Measurements from ENCODE around the gene ZNF664.

The ZNF664 gene

DNA sequence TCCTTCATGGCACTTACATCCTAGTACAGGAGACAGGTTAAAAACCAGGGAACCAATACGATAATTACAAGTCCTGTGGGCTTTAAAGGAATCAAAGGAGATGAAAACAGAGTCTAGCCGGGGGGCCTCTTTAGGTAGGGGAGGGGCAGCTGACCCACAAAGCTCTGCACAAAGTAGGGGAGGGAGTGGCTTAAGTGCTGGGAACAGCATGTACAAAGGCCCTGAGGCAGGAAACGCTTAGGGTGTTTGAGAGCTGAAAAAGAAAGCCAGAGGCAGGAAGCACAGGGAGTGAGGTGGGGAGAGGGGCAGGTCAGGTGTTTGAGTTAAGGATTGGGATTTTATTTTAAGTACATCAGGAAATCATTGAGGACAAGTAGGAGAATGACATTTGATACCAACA lies 37.7 kb downstream of the ZNF664 start:
- no peak for DNase-seq (ENCODE audit: low read depth)

DNA sequence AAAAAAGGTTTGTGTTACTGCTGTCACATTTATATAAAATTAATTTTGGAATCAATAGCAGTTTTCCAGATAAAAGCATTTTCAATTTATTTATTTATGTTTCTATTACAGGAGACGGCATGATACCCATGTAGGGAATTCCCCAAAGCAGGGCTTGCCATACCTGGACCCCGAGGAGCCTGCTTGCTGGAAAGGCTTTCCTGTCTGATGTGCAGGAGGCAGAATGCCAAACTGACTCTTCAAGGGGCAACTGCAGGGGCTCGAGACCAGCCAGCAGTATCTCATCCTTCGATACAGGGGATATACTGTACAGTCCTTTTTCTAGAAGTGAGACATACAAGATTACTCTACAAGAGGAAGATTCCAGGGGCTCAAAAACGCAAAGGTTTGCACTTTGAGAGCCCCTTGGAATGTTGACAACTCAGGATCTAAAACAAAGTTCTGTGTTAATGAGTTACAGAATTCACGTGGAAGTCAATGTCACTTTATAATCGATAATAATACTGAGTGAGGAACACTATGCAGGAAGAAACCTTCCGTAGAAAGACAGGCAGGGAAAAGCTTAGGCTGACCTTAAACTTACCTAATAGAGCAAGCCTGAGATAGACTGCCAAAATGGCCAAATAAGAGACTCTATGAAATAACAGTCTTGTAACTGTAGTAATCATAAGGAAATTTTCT lies 38.6 kb downstream of the ZNF664 start:
- no peak for DNase-seq (ENCODE audit: low read depth)

DNA sequence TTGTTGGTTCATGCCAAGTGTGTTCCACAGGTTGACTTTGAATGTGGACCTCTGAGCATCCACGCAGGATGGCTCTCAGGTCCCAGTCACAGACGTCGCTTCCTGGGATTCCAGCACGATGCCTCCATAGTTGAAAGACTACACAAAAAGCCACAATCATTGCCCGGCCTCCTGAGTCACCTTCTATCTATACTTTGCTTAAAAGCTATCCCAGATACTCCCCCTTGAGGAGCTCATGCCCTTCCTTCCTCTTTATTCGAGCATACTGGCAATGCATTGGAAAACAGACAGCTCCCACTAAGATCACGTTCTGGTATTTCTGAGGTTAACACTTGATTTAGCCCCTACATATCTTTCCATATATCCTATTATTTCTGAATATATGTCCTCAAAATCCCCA lies 40.1 kb downstream of the ZNF664 start:
- no peak for DNase-seq (ENCODE audit: low read depth)

DNA sequence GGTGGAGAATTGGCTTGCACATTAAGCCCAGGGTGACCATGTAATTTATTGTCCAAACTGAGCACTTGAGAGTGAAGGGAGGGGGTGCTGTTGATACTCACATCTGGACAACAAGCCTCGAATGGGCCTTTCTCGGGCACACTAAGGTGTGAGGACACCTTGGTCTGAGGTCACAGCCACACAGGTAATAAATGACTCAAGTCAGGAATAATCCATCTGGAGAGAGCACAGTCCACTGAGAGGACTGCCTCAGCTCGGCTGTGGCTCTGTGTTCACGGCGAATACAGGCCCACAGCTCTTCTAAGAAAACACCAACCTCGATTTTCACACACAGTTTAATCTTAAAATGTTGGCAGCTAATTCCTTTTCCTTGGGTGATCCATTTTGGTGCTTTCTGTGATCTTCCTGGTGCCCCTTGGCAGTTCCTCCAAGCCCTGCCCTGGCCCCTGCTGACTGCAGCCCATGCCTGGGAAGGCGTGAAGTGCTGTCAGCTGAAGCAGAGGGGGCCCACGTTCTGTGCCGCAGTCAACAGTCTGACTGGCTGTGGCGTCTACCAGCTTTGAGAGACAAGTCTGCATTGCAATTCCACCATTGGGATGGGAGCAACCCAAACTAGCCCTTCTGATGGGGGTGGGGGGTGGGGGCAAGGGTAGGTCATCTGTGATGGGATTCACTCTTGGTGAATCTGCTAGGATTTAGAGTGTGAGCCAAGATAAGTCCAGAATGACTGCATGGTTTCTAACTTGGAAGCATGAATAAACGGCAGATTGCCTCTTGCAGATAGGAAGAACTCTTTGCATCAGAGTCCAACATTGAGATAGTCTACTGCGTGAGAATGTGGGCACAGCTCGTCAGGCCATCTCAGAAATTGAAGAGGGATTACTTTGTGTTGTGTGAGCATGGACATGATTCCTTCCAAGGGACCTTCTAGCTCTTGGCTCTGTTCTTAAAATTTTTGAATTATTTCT lies 42.8 kb downstream of the ZNF664 start:
- no peak for DNase-seq (ENCODE audit: low read depth)

DNA sequence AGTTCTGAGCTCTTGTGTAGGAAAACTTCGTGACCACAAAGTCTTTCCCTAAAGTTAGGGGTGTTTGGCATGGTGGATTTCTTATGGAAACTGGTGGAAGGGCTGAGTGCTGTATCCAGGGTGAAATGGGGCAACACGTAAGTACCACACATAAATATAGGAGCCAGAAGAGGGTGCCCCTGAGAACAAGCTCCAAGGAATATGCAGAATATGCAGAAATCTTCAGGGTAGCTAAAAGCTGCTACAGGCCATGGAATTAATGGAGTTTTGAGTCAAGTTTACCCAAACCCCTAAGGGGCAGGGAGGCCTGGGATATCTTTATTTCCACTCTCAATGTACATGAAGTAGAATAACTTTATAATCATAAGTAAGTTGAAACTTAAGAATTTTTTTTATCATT lies 44.0 kb downstream of the ZNF664 start:
- DNase-seq (ENCODE audit: low read depth), result no peak

DNA sequence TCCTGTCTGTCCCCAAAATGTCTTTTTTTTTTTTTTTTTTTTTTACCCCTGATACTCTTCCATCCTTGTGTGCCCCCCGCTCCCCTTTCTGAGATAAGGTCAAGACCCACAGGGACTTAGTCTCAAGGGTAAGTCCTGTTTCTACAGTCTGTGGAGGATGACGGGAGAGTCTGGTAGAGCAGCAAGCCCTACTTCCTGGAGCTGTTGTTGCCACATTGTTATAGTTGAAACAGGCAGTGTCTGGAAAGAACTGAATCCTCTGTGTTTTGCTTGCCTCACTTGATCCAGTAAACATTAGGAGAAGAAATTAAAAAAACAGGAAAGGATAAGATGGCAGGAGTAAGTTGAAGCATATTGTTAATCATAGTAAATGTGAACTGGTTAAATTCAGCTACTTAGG lies 45.5 kb downstream of the ZNF664 start:
- DNase-seq (ENCODE audit: low read depth), result no peak

DNA sequence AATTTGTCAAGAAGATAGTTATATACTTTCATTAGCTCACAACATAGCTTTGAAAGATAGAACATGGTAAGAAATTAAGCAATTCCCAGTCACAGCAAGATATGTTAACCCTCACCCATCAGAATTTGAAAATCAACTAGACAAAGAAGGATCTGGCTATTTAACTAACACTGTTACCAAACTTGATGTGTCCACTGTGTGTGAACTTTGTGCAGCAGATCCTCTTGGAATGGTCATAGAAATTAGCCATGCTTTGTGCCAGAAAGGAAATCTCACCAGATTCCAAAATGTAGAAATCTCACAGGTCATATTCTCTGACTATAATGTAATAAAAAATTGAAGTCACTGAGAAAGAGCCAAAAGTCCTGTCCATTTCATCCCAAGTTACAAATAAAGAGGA lies 46.1 kb downstream of the ZNF664 start:
- DNase-seq (ENCODE audit: low read depth), result no peak

DNA sequence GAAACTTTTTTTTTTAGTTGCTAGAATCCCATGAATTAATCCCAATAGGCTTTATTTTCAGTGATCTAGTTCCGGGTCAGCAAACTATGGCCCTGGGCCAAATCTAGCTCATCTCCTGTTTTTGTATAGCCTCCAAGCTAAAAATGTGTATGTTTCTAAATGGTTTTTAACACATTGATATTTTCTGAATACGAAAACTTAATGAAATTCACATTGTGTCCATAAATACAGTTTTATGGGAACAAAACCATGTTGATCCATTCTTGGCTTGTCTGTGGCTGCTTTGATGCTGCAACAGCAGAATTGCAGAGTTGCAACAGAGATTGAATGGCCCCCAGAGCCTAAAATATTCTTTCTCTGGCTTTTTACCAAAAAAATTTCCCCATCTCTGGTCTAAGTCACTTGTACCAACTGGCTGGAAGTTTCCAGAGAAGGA lies 47.5 kb downstream of the ZNF664 start:
- no peak for DNase-seq (ENCODE audit: low read depth)

DNA sequence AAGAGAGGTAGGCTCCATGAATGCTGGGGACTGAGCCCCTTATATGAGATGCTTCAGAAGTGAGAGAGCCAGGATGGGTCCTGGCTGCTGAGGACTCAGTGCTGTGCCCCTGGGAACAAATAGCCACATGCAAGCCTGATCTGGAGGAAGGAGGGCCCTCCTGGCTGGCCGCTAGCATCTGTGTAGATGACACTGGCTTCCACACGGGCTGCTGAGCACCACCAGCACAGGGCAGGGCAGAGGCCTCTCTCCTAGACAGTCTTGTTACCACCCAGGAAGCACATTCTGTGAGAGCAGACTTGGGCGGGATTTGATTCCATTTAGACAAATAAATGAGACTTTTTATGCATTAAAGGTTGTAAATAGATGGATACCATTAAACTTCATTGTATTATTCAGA lies 48.0 kb downstream of the ZNF664 start:
- no peak for DNase-seq (ENCODE audit: low read depth)

DNA sequence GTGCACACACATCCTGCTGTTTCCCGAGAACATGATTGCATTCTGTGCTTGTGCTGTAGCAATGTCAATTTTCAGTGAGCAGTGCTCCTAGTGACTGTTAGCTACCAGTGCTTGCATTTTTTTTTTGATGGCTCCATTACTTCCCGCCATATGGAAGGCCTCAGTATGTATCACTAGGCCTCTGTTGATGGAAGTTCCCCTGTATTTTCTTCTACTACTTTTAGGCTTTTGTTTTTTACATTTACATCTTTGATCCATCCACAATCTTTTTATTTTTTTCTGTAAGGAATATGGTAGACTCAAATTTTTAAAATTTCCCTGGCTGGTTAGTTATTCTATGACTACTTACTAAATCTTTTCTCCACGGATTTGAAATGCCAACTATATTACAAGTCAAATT lies 49.1 kb downstream of the ZNF664 start:
- no peak for DNase-seq (ENCODE audit: low read depth)

DNA sequence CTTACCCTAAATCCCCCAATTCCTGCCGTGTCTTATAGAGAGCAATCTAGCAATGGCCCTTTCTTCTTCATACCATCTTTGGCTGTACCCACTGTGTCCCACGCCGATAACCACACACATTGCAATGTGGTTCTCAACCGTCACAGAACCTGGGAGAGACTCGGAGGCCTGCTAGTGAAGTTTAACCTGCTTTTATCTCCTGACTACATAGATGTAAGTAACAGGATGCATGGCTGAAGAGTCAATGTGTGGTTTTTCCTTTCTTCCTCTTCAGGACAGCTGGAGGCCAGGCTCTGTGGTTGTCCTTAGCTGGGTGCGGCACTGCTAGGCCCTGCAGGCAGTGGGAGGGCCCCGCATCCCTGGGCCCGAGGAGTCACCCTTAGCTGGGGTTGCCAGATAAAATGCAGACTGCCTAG lies 51.3 kb downstream of the ZNF664 start:
- no peak for DNase-seq (ENCODE audit: low read depth)

DNA sequence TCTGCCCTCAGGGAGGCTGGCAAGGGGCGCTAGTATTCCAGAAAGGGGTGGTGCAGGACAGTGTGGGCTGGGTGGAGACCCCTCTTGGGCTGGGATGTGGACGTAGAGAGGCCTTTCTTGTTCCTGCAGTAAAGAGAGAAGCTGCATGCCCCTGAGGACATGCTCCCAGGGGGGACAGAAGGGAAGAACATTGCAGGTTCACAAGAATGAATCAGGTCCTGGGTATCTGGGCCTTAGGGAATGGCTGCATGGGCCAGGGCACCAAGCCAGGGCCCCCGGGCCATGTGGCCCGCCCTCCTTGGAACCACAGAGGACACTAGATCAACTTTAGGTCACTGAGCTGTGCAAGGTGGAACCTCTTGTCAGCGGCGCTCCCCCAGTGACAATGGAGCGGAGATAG lies 51.8 kb downstream of the ZNF664 start:
- DNase-seq (ENCODE audit: low read depth), result no peak

DNA sequence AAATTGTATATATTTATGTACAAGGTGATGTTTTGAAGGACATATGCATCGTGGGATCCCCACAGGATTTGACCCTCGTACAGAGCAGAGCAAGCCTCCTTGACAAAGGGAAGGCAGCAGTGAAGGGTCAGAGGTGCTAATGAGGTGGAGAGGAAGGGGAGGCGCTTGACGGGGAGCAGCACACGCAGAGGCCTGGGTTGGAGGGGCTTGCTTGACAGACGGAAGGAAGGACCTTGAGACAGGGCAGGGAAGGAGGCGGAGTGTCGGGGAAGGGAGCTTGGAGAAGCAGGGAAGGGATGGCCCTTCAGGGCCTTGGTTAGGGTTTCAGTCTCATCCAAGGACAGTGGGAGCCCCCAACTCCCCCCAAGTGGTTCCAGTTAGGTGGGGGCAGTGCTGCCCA lies 52.6 kb downstream of the ZNF664 start:
- DNase-seq (ENCODE audit: low read depth), result no peak

DNA sequence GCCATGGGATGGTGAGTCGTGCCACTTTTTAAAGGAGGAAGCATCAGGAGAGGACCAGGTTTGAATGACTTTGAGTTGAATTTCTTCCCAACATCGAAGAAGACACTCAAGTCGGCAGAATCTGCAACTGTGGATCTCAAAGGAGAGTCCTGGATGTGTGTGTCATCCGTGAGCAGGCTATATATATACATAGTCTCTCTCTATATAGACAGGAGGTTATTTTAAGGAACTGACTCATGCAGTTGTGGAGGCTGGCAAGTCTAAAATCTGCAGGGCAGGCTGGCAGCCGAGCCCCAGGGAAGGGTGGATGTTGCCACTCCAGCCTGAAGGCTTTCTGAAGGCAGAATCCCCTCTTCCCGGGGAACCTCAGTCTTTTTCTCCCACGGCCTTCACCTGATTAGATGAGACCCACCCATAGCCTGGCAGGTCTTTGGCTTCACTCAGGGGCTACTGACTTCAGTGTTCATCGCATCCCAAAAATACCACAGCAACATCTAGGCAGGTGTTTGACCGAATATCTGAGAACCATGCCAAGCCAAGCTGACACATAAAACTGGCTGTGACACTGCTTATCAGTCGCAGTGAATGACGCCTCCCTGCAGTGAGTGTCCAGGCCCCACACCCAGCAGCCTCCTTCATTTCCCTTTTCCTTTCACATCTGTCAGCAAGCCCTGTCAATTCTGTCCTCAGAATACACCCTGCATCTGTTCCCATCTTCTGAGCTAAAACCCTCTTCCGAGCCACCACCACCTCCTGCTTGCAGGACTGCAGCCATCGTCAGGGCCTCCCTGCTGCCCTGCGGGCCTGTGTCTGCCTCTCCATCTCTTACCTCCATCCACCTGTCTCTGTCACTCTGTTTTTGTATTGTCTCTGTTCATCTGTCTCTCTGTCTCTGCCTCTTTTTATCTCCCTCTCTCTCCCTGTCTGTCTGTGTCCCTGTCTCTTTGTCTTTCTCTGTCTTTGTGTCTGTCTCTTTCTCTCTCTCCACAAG lies 54.0 kb downstream of the ZNF664 start:
- no peak for DNase-seq (ENCODE audit: low read depth)

DNA sequence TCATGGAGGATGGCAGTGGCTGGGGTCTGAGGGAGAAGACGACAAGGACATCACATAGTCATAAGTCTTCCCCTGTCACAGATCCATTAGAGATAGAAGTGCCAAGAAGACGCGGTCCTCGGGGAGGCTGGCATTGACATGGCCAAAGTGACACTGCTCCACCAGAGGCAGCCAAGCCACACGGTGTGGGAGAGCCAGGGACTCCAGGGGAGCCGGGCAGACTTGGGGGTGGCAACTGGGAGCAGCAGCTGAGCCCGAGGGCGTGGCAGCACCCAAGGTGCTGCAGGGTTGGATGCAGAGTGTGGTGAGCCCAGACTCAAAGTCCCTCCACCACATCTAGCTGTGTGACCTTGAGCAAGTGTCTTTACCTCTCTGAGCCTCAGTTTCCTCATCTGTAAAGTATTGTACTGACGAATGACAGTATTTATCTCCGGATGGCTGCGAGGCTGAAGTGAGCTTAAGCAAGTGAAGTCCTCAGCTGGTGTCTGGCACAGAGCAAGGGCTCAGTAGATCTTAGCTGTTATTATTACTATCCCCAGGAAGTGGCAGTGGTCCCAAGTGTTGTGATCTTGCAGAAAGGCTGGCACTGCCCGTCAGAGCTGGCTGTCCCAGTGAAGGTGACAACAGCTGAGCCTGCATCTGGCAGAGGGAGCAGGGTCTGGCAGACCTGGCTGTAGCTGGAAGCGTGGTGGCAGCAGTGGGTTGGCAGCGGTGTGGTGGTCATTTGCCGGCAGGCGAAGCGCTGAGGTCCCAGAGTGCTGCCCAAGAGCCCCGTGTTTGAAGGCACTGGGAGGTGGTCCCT lies 54.9 kb downstream of the ZNF664 start:
- DNase-seq (ENCODE audit: low read depth), result no peak

DNA sequence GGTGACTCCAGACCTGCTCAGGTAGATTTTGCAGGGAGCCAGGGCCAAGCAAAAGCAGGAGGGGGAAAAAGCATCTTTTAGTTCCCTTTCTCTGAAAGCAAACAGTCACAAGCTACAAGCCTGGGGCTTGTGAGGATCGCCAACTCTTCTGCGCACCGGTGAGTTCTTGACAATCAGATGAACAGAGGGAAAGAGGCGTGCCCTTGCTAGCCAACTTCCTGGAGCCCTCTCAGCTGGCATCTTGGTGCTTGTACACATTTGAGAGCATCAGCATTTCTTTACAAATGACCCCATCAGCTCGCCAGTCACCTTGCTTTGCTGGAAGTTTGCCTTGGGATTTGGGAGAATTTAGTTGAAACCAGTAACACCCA lies 55.5 kb downstream of the ZNF664 start:
- DNase-seq (ENCODE audit: low read depth), result no peak

DNA sequence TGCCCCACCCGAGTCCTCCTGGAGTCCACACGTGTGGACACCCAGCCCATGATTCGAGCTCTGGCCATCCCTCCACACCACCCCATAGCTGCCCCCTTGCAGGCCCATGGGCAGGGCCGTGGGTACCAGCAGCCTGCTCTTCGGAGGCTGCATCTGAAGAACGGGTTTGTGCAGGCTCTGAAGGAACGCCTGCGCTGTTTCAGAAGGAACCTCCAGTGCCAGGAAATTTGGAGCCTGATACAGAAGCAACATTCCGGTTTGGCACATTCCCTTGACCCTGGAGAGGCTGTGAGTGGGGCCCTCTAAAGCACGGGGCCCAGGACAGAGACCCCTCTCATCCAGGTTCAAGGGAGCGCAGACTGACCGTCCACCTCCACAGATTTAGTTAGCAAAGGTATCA lies 57.0 kb downstream of the ZNF664 start:
- DNase-seq (ENCODE audit: low read depth), result no peak

DNA sequence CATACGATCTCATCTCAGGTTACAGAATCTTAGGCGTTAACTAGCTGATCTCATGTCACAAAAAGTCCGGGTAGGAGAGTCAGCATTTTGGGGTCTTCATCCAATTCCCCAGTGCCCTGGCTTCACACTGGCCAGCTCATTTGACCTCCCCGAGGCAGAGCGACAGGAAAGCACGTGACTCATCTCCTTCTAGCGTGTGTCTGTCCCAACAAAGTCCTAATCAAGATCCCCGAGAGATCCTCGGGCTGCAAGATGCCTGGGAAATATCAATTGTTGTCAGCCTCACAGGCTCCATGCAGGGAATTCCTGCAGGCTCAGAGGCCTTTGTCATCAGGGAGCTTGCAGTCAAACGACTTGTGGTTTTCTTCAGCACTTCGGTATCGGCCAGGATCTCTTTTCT lies 57.5 kb downstream of the ZNF664 start:
- no peak for DNase-seq (ENCODE audit: low read depth)

DNA sequence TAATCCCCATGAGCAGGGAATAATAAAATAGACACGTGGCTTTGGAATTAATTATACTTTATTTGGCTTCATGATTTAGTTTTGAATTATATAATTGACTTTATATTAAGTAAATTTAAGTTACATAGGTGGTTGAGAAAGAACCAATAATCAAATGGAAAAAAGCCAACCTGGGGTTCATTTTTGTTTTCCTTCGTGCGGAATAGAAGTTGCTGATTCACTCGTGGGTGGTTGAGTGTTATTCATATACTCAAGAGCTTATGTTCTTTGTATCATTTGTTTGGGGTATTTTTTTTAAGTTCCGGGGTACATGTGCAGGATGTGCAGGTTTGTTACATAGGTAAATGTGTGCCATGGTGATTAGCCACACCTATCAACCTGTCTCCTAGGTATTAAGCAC lies 58.0 kb downstream of the ZNF664 start:
- DNase-seq (ENCODE audit: low read depth), result no peak

DNA sequence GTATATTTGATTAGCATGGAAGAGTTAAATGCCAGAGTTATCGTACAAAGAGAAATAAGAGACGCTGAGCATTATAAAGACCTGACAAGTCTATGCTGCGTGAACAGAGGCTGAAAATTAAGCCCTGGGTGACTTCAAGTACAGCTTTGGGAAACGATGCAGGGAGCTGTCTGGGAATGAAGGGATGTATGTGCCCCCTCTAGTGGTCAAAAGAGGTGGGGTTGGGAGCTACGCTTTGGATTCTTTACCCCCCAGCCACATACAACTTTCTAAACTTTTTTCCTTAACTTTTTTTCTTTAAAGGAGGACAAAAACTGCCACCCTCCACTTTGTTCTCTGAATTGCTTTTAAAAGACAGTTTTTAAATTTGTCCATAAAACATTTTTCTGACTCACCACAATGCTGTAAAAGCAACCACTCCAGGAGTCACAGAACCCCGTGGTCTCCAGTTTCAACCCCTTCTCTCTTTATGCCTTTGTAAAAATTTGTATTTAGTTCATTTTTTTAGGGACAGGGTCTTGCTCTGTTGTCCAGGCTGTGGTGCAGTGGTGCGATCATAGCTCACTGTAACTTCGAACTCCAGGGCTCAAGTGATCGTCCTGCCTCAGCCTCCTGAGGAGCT lies 59.4 kb downstream of the ZNF664 start:
- no peak for DNase-seq (ENCODE audit: low read depth)

DNA sequence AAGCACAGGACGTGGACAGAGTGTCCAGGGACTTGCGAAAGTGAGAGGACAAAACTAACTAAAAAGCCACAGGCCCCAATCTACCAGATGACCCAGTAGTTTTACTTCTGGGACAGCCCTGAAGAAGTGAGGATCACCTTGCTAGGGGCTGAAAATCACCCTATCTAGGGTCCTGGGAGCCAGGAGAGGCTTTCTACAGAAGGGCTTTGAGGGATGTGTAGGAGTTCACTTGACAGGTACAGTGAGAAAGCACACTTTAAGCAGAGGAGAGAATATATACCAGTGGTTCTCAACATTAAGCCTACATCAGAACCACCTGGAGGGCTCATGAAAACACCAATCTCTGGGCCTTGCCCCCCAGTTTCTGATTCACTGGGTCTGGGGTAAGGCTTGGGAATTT lies 60.8 kb downstream of the ZNF664 start:
- DNase-seq (ENCODE audit: low read depth), result no peak

Measured in activated T-helper 9 cell treated with anti-CD3 and anti-CD28 coated beads, Interleukin-2, amount 50 U/mL, for 16 hours (primary cell).